Activated CD4-positive, alpha-beta T cell treated with anti-CD3 and anti-CD28 coated beads, Interleukin-2, amount 50 U/mL, for 48 hours (primary cell): Measurements from ENCODE around the gene BMPR1B.
"Not testable (repeated sequence)": the region's sequence is repeated elsewhere in the genome, so short reads cannot be mapped to it uniquely, and the experiment has no call there.

ENCODE experiments used
- DNase-seq, 2 experiments: peaks; one replicate each; pipeline ENCODE4 v3.0.0-alpha.2; 2020

BMPR1B gene

DNA sequence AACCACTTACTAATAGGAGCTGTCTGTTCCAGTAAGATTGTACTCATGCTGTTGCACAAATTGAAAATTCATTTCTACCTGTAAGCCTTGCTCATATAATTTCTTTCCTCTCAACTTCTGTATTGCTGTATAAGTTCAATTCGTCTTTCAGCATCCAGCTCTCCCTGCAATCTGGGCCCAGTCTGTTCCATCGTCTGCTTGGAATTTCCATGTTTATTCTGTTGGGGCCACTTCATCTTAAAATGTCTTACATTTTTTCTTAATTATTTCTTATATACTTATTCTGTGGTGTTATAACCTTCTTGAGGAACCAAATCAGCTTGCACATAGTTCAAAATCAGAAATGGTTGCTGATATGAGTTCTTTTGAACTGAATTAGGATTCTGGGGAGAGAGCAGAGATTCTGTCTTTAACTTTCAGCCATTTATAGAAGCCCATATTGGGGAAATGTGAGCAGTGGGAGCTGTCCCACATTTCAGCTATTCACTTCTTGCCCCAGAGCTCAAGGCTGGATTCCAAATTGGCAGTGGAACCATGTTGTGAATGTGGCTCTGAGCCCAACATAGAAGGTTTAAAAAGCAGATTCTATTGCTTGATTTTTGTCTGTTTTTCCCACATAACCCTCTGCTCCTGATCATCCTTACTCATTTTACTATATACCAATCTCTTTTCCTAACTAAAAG, 291.9 kb downstream of the BMPR1B start:
- no peak for DNase-seq

DNA sequence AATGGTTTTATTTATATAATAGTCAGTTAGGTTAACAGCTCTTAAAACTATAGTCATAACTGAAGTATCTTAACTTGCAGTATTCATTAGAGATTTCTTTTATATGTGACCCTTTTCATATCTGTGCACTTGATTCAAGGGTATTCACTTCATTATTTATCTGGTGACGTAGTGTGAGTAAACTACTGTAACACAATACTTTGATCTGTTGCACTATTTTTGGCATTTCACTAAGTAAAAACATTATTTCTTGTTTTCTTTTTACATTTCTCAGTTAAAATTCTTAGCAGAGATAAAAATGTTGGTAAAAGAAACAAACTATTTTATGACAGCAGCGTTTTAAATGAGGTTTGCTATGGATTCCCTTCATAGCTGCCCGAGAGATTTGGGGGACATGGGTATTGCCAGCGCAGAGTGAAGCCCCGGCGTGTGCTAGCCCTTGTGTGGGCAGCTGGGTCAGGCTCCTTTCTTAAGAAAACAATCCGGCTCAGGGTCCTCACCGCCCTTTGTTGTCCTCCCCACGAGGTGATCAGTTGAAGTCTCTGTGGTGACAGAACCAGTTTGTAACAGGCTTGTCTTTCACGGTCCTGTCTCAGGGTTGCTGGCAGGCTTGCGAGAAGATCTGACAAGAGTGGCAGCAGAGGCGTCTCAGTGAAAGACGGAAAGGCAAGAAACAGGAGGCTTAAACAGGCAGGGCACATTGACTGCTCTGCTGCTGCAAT, 293.4 kb downstream of the BMPR1B start:
- DNase-seq = no peak

DNA sequence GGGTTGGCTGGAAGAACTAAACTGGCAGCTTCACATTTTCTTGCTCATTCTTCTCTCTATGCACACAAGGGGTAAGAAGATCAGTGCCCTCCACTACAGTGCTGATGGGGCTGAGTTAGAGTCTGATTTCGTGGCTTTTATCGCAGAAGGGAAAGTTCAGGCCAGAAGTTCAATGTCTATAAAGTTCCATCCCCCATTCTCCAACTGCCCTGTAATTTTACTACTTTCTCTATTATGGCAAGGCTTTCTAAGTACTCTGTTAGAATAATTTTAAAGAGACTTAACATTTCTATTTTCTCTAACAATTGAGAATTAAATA, 293.9 kb downstream of the BMPR1B start:
- no peak for DNase-seq

DNA sequence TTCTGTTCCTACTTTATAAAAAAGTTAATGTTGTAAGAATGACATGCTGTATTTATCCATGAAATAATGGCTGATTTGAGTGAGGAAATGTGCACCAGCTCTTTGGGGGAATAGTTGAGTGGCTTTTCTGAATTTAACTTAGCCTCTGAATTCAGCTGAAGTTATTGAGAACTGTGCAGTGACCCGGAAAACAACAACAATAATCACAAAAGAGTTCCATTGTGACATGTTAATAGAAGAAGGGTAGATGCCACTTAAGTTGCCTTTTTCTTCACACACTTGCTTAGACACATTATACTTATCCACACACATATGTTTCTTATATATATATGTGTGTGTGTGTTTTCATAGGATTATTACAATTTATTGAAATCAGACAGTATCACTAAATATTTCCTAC, 301.2 kb downstream of the BMPR1B start:
- no peak for DNase-seq

DNA sequence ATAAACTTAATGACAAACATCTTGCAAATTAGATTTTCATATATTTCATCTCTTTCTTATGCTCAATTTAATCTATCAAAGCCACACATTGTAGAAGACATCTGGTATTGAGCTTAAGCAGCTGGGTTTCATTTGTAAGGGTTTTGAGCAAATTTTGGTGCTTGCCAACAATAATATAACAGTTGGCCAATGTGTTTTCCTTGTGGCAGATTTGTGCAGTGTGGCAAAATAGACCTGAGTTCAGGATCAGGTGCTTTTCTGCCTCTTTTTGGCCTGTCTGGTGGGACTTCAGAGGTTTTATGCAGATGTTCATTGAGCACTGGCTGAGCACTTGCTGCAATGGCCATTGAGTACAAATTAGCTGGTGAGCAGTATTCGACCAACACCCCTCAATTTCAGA, 301.9 kb downstream of the BMPR1B start:
- DNase-seq = no peak

DNA sequence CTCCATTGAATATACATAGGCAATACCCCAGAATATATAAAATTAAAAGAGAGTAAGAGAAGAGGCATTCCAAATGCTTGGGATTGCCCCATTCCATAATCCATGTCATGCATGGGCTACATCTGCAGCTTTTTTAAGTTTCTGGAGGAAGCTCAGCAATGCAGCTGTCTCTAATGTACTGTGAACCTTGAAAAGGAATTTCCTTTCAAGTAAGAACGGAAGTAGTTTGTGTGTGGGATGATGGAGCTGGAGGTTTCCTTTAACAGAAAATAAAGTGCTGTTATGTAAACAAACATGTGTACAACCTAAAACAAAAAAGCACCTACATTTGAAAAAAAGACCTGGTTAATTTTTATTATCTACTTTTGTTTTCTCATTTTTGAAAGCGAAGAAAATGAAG, 303.5 kb downstream of the BMPR1B start:
- no peak for DNase-seq

DNA sequence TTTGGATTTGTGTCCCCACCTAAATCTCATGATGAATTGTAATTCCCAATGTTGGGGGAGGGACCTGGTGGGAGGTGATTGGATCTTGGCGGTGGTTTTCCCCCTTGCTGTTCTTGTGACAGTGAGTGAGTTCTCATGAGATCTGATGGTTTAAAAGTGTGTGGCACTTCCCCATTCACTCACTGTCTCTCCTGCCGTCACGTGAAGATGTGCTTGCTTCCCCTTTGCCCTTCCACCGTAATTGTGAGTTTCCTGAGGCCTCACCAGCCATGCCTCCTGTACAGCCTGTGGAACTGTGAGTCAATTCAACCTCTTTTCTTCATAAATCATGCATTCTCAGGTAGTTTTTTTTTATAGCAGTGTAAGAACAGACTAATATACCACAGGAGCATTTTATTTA, 304.0 kb downstream of the BMPR1B start:
- DNase-seq = not testable (repeated sequence)

DNA sequence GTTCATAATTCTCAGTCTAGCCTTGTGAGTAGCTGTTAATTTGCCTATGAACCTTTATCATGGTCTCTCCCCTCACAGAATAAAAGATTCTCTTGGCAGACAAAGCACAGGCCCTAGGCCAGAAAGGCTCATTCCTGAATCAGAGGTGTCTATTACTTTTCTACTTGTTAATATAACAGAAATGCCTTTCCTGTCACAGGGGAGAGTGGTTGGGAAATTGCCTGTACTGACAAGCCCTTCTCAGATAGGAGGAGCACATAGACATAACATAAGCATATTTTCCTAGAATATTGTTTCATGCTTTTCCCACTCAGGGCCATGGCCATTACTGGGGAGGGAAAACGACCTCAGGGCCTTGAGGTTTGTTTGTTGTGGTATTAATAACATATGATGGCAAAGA, 308.3 kb downstream of the BMPR1B start:
- no peak for DNase-seq

DNA sequence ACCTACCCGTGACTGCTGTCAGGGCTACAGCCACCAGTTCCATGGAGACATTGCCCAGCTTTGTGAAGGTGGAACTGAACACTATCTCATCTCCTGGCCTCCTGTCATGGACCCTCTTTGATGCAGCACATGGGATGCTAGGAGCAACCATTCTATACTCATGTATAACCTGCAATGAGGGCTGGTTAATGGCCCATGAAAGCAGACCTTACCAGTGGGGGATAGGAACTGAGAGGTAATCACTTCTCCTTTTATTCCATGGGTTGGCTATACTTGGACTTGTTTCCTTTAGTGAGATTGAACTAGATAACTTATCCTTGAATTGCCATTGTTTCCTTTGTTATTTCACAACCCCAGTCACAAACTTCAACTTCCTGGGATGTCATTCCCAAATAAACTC, 310.6 kb downstream of the BMPR1B start:
- DNase-seq = no peak

DNA sequence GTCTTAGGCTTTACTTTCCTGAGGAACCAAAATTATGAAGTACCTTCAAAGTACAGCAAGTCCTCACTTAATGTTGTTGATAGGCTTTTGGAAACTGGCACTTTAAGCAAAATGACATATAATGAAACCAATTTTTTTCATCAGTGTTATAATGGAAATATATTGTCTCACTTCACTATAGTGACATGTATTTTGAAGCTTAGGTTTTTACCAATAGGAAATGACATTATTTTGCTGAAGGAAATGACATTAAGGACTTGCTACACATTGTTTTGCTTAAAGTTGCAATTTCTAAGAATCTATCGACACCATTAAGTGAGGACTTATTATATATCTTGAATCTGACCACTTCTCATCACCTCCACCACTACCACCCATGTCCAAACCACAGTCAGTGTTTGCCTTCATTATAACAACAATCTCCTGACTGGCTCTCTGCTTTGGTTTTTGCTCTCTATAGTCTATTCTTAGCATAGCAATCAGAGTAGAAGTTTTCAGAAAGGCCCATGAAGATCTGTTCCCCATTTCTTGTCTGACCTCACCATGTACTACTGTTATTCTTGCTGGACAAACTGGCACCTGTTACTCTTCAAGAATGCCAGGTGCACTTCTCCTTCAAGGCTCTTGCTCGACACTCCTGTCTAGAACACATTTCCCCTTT, 311.2 kb downstream of the BMPR1B start:
- no peak for DNase-seq

DNA sequence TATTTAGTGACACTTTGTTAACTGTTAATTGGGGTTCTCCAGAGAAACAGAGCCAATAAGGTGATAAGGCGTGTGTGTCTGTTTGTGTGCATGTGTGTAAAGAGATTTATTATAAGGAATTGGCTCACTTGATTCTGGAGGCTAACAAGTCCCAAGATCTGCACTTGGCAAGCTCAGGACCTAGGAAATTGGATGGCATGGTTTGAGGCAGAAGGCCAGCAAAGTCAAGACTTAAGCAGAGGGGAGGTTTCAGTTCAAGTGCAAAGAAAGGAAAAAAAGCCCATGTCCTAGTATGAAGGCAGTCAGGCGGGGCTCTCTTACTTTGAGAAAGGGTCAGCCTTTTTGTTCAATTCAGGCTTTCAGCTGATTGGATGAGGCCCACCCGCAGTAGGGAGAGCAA, 314.1 kb downstream of the BMPR1B start:
- DNase-seq = no peak

DNA sequence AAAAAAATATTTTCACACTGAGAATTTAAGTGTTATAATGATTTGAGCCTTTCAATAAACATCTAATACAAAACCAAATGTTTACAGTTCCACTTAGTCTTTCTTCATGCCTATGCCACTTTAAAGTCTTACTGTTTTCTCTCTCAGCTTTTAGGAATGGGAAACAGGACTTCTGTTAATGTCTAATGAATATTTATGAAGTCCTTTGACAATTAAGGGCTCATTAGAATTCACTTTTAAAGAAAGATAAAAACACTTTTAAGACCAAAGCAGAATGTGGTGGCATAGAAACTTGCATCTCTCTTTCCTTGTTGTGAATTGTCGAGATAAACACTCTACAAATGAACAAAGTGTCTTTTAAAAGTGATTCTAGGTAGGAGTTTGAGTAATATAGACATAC, 315.9 kb downstream of the BMPR1B start:
- DNase-seq = no peak

DNA sequence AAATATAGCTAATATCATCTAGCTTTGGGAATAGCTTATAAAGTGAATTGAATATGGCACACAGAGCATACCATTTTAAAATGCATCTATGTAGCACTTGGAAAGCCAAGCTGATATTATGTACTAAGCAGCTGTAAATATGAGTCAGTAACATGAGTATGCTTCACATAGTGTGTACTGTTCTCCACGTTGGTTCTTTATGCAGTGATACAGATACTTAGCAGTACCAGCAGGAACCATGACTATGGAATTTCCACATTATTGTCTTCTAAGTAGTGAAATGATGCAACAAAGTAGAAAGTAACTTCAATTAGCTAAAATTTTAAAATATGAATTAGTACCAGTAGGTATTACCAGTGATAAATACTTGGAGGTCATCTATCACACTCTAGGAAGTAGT, 320.1 kb downstream of the BMPR1B start:
- no peak for DNase-seq

DNA sequence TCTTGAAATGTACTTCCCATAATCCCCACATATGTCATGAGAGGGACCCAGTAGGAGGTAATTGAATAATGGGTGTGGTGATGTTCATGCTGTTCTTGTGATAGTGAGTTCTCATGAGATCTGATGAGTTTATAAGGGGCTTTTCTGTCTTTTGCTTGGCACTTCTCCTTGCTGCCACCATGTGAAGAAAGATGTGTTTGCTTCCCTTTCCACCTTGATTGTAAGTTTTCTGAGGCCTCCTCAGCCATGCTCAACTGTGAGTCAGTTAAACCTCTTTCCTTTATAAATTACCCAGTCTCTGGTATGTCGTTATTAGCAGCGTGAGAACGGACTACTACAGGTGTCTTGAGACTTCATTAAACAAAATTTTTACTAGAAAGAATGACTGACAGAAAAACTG, 323.2 kb downstream of the BMPR1B start:
- no peak for DNase-seq

DNA sequence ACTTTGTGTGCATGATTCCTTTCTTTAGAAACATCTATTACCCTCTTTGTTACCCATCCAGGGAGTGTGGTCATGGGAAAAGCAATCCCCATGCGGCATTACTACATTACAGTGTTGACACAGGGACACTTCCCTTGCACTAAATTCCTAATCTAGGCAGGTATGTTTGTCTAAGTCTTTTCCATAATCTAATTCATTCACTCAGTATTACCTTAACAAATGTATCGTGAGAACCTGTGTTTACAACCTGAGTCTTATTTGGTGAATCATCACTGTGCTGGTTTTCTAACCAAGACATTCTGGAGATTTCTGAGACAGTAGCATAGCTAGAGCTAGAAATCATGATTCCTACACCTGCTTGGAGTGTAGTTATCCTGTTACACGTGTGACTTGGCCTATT, 326.8 kb downstream of the BMPR1B start:
- no peak for DNase-seq

DNA sequence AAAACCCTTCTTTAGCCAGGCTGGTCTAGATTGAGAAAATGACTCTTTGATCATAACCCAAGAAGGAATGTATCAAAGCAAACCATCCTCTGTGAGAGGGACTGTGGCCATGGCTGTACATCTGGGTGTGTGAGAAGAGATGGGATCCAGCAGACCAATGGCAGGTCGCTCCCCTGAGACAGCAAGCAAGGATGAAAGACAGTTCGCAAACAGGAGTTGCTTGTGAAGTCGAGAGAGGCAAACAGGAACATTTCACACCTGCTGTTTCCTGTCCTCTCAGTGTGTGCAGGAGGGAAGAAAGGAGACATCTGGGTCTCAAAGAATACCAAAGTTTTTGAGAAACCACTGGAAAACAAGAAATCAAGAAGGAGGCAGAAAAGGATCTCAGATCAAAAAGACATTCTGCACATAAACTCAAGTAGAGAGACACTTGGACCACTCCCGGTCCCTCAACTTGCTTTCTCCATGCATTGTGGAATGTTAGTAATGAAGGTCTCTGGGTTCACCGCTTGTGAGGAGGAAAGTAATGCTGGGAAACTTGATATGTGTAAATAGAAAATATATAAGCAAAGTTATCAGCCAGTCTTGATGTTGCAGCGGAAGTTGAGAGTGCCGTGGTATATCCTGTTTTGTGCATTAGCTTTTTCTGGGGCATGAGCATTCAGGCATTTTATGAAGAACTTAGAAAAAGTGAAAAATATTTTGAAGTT, 327.5 kb downstream of the BMPR1B start:
- DNase-seq = no peak

DNA sequence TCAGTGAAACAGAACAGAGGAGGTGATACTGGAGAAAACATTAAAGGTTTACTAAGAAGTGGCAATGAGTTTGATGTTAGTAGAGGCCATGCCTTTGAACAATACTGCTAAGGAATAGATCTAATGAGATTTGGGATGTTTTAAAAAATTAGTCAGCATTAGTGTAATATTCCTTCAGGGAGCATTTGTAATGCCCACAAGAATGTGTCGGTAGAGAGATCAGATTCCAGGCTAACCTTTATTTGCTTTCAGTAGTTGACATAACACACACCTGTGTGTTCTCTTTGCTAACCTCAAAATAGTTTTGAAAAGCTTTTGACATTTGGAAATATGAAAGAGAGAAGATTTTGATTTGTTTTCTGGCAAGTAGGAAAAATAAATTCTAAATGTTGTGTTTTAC, 328.8 kb downstream of the BMPR1B start:
- no peak for DNase-seq

DNA sequence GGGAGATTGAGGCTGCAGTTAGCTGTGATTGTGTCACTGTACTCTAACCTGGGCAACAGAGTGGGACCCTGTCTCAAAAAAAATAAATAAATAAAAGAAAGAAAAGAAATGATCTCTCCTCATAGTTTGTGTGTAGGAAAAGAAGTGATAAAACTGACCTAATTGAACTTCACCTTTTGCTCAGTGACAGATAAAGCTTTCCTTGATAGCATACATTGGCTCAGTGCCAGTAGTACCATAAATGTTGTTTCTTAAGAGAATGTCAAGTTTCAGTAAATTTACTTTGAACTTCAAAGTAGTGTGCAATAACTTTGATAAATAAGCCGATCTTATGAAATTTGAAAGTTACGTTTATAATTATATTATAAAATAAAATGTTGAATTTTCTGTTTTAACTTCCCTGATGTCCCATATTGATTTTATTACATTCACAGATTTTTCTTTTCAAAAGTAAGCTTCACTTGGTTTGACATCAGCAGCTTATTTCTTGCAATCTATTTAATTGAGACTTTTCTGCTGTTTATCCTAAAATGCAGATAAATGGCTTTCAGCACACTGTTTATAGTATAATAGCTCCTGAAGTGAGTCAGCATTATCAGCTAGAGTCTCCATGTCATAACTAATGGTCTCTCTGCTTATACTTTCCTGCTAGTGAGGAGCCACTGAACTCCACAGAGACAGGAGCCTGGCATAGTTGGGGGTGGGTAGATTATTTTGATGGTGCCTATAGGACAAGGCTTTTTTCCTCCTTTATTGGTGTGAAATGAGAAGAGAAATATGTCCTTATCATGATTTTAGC, 330.1 kb downstream of the BMPR1B start:
- DNase-seq = no peak

DNA sequence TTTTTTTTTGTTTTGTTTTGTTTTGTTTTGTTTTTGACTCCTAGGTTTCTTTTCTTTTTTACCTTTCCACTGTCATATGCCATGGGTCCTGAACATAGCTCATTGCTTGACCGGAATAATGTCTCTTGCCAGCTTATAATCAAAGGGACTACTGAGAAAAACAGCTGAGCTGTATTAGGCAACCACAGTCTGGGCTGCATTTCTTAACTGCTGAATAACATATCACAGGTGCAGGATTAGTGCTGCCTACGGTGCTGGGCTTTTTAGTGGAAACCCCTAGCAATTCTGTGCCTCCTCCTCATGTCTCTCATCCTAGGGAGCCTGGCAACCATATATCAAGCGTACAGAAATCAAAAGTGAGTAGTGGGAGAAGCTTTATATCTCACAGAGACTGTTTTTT, 333.5 kb downstream of the BMPR1B start:
- no peak for DNase-seq

DNA sequence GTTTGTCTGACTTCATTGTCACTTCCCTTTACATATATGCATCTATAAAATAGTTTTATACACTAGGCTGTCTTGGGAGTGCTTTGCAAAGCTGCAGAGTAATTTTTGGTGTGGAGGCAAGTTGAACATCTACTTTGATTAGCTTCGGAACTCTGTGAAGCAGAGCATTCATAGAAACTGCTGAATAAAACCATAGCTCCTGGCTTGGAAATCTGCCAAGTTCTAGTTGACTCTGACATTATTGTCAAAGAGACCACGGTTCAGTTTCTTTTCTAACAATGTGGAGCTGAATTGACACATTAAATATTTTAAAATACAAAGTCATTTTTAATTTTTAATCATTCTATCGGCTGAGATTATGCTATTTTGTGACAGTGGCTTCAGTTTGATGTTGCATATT, 335.0 kb downstream of the BMPR1B start:
- DNase-seq = no peak

DNA sequence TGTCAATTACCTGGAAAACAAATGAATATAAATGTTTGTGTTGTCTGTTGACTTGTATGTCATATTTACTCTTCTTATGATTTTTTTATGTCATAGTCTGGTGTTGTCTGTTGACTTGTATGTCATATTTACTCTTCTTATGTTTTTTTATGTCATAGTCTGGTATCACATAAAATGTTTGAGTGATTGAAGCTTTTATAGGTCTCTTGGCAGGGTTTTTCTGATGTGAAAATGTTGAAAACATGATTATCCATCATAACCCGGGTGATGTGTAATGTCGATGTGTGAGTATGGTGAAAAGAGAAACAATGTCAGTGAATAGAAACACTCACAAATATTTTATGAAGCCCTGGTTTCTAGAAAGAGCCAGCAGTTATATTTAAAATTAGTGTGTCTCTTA, 335.7 kb downstream of the BMPR1B start:
- DNase-seq = no peak

DNA sequence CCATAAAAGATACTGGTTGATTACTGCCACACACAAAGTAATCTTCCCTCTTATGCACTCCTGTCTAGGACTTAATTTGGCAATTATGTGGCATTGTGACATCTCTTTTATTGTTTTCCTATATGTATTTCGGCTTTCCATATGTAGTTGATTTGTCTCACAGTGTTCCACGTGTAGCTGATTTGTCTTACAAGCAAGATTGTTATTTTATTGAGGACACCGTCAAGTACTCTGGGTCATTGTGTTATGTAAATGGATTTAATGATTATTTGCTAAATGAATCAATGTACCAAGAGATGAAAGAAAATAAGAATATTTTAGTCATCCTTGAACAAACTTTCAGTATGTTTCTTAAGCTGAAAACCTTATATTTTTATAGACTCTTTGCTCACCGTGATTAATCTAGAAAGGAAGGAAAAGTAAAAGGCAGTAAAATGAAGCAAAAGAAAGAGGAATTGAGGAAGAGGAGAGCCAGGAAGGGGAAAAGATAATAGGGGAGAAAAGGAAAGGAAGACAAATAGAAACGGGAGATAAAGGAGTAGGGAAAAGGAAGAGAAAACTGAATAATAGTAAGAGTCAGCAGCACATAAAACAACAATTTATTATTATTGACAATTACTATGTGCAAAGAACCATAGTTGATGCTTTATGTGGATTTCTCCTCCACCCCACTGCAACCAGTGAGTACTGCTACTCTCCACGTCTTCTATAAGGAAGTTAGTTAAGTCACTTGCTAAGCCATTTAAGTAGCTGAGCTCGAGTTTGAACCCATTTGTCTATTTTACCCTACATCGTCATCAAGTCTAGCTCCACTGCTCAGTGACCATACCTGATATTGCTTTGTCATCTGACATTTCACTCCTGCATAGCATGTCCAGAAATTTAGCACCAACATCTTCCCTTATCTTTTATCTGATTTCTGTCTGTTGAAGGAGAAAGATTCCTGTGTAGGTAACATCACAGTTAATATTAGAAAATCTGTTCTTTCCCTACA, 336.5 kb downstream of the BMPR1B start:
- no peak for DNase-seq
